Measurements from ENCODE around the gene AP3D1. TPM values are rescaled to one million over a fixed set of nuclear protein-coding genes. Genes with fewer than 3 reads are reported as not detected.

The AP3D1 gene
- total and polyA plus RNA-seq, 8 donors: 68.8 to 128 (median 81.9) TPM

DNA sequence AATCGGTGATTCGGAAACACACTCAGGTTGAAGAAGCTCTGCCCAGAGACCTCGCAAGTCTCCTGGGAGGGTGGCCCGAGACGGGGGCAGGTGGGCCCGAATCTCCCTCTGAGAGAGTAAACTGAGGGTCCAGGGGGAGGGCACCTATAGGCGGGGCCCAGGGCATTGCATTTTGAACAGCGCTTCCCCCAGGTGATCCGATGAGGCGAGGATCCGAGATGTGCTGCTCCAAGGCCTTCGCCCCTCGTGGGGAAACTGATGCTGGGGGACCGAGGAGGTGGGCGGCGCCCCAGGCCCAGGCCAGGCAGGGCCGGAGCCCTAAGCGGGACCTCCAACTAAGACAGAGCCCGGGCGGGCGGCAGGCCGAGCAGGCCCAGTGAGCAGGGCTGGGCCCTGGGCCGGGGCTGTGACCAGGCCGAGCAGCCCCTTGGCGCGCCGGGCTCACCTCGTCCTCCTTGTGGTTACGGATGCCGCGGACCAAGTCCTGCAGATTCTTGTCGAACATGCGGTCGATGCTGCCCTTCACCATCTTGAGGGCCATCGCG lies 500 bp downstream of the AP3D1 start:
- DNase-seq: peak in 1 of 4 donors; percentile 86
- H3K4me3 ChIP-seq: peak overlapping the region; percentile 99 to 100
- TF ChIP-seq, protein P1, sequence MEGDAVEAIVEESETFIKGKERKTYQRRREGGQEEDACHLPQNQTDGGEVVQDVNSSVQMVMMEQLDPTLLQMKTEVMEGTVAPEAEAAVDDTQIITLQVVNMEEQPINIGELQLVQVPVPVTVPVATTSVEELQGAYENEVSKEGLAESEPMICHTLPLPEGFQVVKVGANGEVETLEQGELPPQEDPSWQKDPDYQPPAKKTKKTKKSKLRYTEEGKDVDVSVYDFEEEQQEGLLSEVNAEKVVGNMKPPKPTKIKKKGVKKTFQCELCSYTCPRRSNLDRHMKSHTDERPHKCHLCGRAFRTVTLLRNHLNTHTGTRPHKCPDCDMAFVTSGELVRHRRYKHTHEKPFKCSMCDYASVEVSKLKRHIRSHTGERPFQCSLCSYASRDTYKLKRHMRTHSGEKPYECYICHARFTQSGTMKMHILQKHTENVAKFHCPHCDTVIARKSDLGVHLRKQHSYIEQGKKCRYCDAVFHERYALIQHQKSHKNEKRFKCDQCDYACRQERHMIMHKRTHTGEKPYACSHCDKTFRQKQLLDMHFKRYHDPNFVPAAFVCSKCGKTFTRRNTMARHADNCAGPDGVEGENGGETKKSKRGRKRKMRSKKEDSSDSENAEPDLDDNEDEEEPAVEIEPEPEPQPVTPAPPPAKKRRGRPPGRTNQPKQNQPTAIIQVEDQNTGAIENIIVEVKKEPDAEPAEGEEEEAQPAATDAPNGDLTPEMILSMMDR (IDR thresholded peaks at IDR 0.05): no peak
- intact Hi-C loops (cut with DNase I): loop anchor here in 1 of 2 donors (10.0 kb wide), 1 partner anchor 84 kb away; the partner anchor contains the start of genes PLEKHJ1 and SF3A2
- peak; percentile 3 for ATAC-seq
- H3K36me3 ChIP-seq: peaks cover 0 to 26% of the 10 kb centered on the region in 2 donors
- peak overlapping the region; percentile 72 to 94 for H3K27ac ChIP-seq
- no peaks in the 10 kb centered on the region for H3K9me3 ChIP-seq
- peaks cover 13 to 62% of the 10 kb centered on the region in 2 donors for H3K4me1 ChIP-seq
- H3K27me3 ChIP-seq: no peaks in the 10 kb centered on the region

DNA sequence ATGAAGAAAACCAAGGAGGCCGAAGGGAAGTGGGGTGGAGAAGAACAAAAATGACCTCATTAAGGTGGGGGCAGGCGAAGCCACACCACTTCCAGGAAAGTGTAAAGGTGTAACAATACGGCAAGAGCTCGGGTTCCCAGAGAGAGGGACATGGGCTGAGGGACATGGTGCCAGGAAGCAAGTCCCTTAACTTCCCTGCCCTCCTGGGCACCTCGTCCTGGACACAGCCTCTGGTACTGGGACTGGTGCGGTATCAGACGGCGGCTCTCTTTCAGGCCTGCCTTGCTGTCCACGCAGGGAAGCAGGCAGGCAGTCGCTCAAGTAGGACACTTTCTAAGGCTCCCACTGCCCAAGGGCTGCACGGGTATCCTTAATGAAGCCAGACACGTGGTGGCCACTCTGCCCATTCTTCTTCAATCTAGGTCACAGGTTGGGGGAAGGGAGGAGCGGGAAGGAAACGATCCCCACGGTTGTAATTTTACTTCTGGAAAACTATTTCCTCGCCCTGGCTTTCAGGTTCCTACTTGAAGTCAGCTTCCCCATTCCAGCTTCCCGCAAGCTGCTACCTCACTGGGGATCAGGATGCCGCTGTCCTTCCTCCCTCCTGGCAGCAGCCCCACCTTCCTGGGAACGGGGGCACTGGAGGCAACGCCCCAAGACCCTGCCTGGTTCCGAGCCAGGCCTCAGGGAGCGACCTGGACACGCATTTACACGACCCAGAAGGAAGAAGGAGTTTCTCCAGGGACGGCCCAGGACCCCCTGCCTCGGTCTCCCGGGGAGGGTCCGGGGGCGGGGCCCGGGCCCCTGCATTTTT lies 1.2 kb downstream of the AP3D1 start:
- DNase-seq (no peak), ATAC-seq (peak; percentile 0)
- no peaks in the 10 kb centered on the region for H3K27me3 ChIP-seq
- TF ChIP-seq, protein P1 (IDR thresholded peaks at IDR 0.05): no peak
- peaks cover 13 to 60% of the 10 kb centered on the region in 2 donors for H3K4me1 ChIP-seq
- no peaks in the 10 kb centered on the region for H3K9me3 ChIP-seq
- H3K27ac ChIP-seq: peak overlapping the region; percentile 72 to 94
- H3K36me3 ChIP-seq: peaks cover 0 to 32% of the 10 kb centered on the region in 2 donors
- H3K4me3 ChIP-seq: peak overlapping the region; percentile 99 to 100
- intact Hi-C loops (cut with DNase I): loop anchor here in 1 of 2 donors (10.0 kb wide), 1 partner anchor 85 kb away; the partner anchor contains the start of genes PLEKHJ1 and SF3A2

DNA sequence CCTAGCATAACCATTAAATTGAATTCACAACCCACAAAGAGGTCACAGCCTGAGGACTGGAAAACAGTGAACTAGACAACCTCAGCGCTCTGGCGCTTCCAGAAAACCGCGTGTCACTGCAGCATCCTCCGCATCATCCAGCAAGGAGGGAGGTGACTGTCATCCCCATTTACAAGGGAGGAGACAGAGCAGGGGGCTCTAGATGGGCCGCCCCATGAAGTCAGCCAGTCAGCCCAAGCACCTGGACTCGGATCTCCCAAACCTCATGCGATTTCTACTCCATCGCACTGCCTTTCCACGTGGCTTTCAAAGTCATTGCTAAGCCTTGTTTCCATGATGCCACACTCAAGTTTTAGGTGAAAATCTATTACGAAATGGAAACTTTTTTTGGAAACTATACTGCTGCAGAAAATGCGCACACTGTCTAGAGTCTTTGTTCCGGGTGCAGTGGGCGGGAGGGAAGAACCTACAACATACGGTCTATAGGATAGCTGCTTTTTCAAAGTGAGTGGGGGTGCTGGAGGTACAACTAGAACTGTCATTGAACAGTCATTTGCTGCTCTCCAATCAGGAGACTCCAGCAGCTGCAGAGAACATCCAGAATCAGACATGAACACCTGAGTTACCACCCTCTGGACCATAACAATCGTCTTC lies 2.8 kb downstream of the AP3D1 start:
- H3K27ac ChIP-seq: no peak overlapping the region

DNA sequence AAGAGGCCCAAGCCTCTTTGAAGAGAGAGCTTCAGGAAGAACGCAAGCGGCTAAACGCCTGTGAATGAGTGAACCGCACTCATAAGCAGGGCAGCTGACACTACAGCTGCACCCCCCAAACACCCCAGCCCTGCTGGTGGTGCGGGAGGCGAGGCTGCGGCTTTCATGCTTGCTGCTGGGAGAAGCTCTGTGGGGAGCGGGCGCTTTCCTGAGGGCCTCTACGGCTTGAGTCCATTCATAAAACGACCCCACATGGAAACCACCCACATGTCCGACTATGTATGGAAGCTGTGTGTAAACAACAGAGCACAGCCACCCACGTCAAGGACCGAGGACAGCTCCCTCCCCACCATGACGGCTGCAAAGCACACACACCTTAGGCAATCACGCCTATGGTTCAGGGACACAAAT lies 5.5 kb downstream of the AP3D1 start:
- ATAC-seq (no peak), DNase-seq (no peak)
- Histone ChIP-seq H3K27ac (no peak overlapping the region), H3K27me3 (no peaks in the 10 kb centered on the region), H3K36me3 (peaks cover 0 to 40% of the 10 kb centered on the region in 2 donors), H3K4me1 (peaks cover 10 to 48% of the 10 kb centered on the region in 2 donors), H3K4me3 (no peak overlapping the region), H3K9me3 (no peaks in the 10 kb centered on the region)
- TF ChIP-seq, protein P1 (IDR thresholded peaks at IDR 0.05): no peak
- intact Hi-C loops (cut with DNase I): no loop called here

More for the DNA sequence above, 2.8 kb downstream of the AP3D1 start:
- Histone ChIP-seq H3K36me3 (peaks cover 0 to 40% of the 10 kb centered on the region in 2 donors), H3K4me1 (peaks cover 13 to 58% of the 10 kb centered on the region in 2 donors), H3K4me3 (no peak overlapping the region), H3K27me3 (no peaks in the 10 kb centered on the region), H3K9me3 (no peaks in the 10 kb centered on the region)
- intact Hi-C loops (cut with DNase I): no loop called here
- ATAC-seq (no peak), DNase-seq (no peak)
- TF ChIP-seq, protein P1 (IDR thresholded peaks at IDR 0.05): no peak

DNA sequence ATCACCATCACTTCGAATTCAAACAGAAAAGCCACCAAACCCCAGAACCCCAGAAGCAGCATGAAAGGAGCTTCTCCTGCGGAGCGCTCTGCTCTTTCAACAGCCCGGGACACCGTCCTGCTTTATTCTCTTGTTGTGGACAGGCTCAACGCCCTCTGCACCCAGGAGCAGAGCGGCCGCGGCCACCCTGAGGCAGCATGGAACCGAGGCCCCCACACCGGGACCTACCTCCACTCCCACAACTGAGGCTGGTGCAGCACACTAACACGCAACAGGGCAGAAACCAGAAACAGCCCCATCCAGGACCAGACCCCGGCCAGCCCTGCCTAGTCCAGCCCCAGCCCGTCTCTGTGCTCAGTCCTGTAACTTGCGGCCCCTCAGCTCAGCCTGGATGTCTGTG lies 7.2 kb downstream of the AP3D1 start:
- ATAC-seq (no peak), DNase-seq (no peak)
- Histone ChIP-seq H3K9me3 (no peaks in the 10 kb centered on the region), H3K27ac (no peak overlapping the region), H3K4me1 (peaks cover 0 to 33% of the 10 kb centered on the region in 2 donors), H3K36me3 (peaks cover 0 to 50% of the 10 kb centered on the region in 2 donors), H3K27me3 (no peaks in the 10 kb centered on the region), H3K4me3 (no peak overlapping the region)
- TF ChIP-seq, protein P1 (IDR thresholded peaks at IDR 0.05): no peak
- intact Hi-C loops (cut with DNase I): no loop called here

All from left lung (tissue), 10 donors.